GM18505 (cell line): ENCODE results near the gene UBL4A.

Source experiments
- ATAC-seq: cut with Tn5 transposase; IDR thresholded peaks from one replicate; pipeline ENCODE4 v1.9.1; 2021; ENCODE audit not compliant: unreplicated experiment
- POLR2A ChIP-seq: IDR thresholded peaks from 4 replicates; pipeline ENCODE4 v1.6.1; 2011; ENCODE audit warnings: borderline replicate concordance; ENCODE audit not compliant: insufficient read depth, insufficient read length; ENCODE audit errors: extremely low read depth

Gene UBL4A

GRCh38 chrX:154495472-154495922 is 9.1 kb upstream of the UBL4A start:
- TF ChIP-seq POLR2A, result no peak
- ATAC-seq, result no peak

- no peak for TF ChIP-seq POLR2A
- no peak for ATAC-seq
Measured at GRCh38 chrX:154494715-154495114, 8.3 kb upstream of the UBL4A start.

- TF ChIP-seq POLR2A, result peak; percentile 95
- peak; percentile 80 for ATAC-seq
Measured at GRCh38 chrX:154490414-154491083, 4.1 kb upstream of the UBL4A start, which contains the start of gene SLC10A3. SLC10A3 (minus strand) TSS chrX:154490629; CDS start chrX:154488940, 1,689 bp downstream.

GRCh38 chrX:154490021-154490413 is 3.6 kb upstream of the UBL4A start:
- peak; percentile 23 for ATAC-seq
- TF ChIP-seq POLR2A, result no peak

- TF ChIP-seq POLR2A, result no peak
- ATAC-seq, result no peak
Measured at GRCh38 chrX:154489182-154489581, 2.8 kb upstream of the UBL4A start.

- no peak for TF ChIP-seq POLR2A
- ATAC-seq, result no peak
Measured at GRCh38 chrX:154488336-154489075, 2.1 kb upstream of the UBL4A start.

GRCh38 chrX:154487518-154488290 is 1.3 kb upstream of the UBL4A start:
- ATAC-seq, result no peak
- no peak for TF ChIP-seq POLR2A

GRCh38 chrX:154486052-154486395 is 391 bp downstream of the UBL4A start:
- ATAC-seq, result no peak
- TF ChIP-seq POLR2A, result peak; percentile 31

- no peak for ATAC-seq
- TF ChIP-seq POLR2A, result no peak
Measured at GRCh38 chrX:154485150-154486051, 1.0 kb downstream of the UBL4A start.

- no peak for TF ChIP-seq POLR2A
- no peak for ATAC-seq
Measured at GRCh38 chrX:154484255-154485149, 1.9 kb downstream of the UBL4A start.

GRCh38 chrX:154483325-154483724 is 3.1 kb downstream of the UBL4A start:
- TF ChIP-seq POLR2A, result no peak
- no peak for ATAC-seq

- no peak for ATAC-seq
- TF ChIP-seq POLR2A, result no peak
Measured at GRCh38 chrX:154482786-154483185, 3.6 kb downstream of the UBL4A start.
